PC-3 (cell line): Measurements from ENCODE around the gene CNR1.

ENCODE experiments used
- CTCF ChIP-seq: fragments of 300-600 bp; sonication (generic); conservative IDR thresholded peaks from 2 replicates; pipeline ENCODE4 v1.5.1; 2017; ENCODE audit warnings: antibody characterized with exemption, low read depth, mild to moderate bottlenecking, low read length
- EZH2 ChIP-seq: fragments of 300-600 bp; sonication (generic); IDR thresholded peaks from one replicate; pipeline ENCODE4 v1.6.1; 2017; ENCODE audit warnings: antibody characterized with exemption, mild to moderate bottlenecking, low read length; ENCODE audit not compliant: unreplicated experiment

- no peak for TF ChIP-seq CTCF
- TF ChIP-seq EZH2, result no peak
Observed at GRCh38 chr6:88124925-88125557, 41.1 kb downstream of the CNR1 start.
